PC-3 (cell line): ENCODE measurements around the gene ARHGAP18. TPM values are rescaled to one million over a fixed set of nuclear protein-coding genes. Genes with fewer than 3 reads are reported as not detected.

Experiments used
- ATAC-seq: fragments of 200-7000 bp; cut with Tn5 transposase; 2 replicates; pipeline ENCODE4 v1.9.1; 2020; ENCODE audit warnings: mild to moderate bottlenecking, moderate library complexity
- BruUV-seq: library from RNA; stranded (reverse); fragments of 400-500 nt; replicated peaks from 2 replicates; lab custom pipeline; 2021; lab: Mats Ljungman, UMichigan
- CTCF ChIA-PET: fragments of 300-600 bp; sonication (Branson Sonifier 250); formaldehyde crosslinking; loops from one replicate; lab custom pipeline; 2022; ENCODE audit warnings: antibody characterized with exemption; lab: Charles Lee
- POLR2A ChIA-PET: fragments of 300-600 bp; sonication (Branson Sonifier 250); formaldehyde crosslinking; loops from one replicate; lab custom pipeline; 2022; ENCODE audit warnings: antibody characterized with exemption; ENCODE audit not compliant: unreplicated experiment; lab: Charles Lee
- DNase-seq: peaks from one replicate; pipeline ENCODE4 v3.0.0-alpha.2; 2015
- H2AFZ ChIP-seq: fragments of 300-600 bp; sonication (generic); 2 replicates; pipeline ENCODE4 v1.6.0; 2016; ENCODE audit warnings: antibody characterized with exemption, low read length
- H3F3A ChIP-seq: fragments of 300-600 bp; sonication (generic); one replicate; pipeline ENCODE4 v1.6.0; 2017; ENCODE audit warnings: antibody characterized with exemption, low read length, control low read depth, mild to moderate bottlenecking; ENCODE audit not compliant: unreplicated experiment
- H3K27ac ChIP-seq: fragments of 300-600 bp; sonication (generic); 2 replicates; pipeline ENCODE4 v1.5.1; 2016; ENCODE audit warnings: mild to moderate bottlenecking, low read length
- H3K27me3 ChIP-seq: fragments of 300-600 bp; sonication (generic); 2 replicates; pipeline ENCODE4 v1.6.1; 2016; ENCODE audit warnings: low read length, mixed read lengths
- H3K36me3 ChIP-seq: fragments of 300-600 bp; sonication (generic); 2 replicates; pipeline ENCODE4 v1.6.1; 2016; ENCODE audit warnings: low read depth, mixed run types, low read length, mixed read lengths
- H3K4me1 ChIP-seq: fragments of 300-600 bp; sonication (generic); 2 replicates; pipeline ENCODE4 v1.5.1; 2016; ENCODE audit warnings: low read length; ENCODE audit not compliant: insufficient read depth
- H3K4me2 ChIP-seq: fragments of 300-600 bp; sonication (generic); 2 replicates; pipeline ENCODE4 v1.6.0; 2016; ENCODE audit warnings: low read length
- H3K4me3 ChIP-seq: fragments of 300-600 bp; sonication (generic); 2 replicates; pipeline ENCODE4 v1.5.1; 2016; ENCODE audit warnings: mild to moderate bottlenecking, low read length, mixed read lengths
- H3K79me2 ChIP-seq: fragments of 300-600 bp; sonication (generic); 2 replicates; pipeline ENCODE4 v1.6.1; 2017; ENCODE audit warnings: low read length, mixed read lengths
- H3K9ac ChIP-seq: fragments of 300-600 bp; sonication (generic); 2 replicates; pipeline ENCODE4 v1.6.0; 2016; ENCODE audit warnings: mild to moderate bottlenecking, low read length
- H3K9me2 ChIP-seq: fragments of 300-600 bp; sonication (generic); replicated peaks from 2 replicates; pipeline ENCODE4 v1.6.1; 2016; ENCODE audit warnings: mixed run types, low read length, mixed read lengths
- H3K9me3 ChIP-seq: fragments of 300-600 bp; sonication (generic); 2 replicates; pipeline ENCODE4 v1.6.1; 2016; ENCODE audit warnings: low read length, mixed read lengths
- H4K20me1 ChIP-seq: fragments of 300-600 bp; sonication (generic); 2 replicates; pipeline ENCODE4 v1.6.1; 2016; ENCODE audit warnings: low read length, mixed read lengths
- CTCF ChIP-seq: fragments of 300-600 bp; sonication (generic); conservative IDR thresholded peaks from 2 replicates; pipeline ENCODE4 v1.5.1; 2017; ENCODE audit warnings: antibody characterized with exemption, low read depth, mild to moderate bottlenecking, low read length
- EZH2 ChIP-seq: fragments of 300-600 bp; sonication (generic); IDR thresholded peaks from one replicate; pipeline ENCODE4 v1.6.1; 2017; ENCODE audit warnings: antibody characterized with exemption, mild to moderate bottlenecking, low read length; ENCODE audit not compliant: unreplicated experiment
- EZH2phosphoT487 ChIP-seq: fragments of 300-600 bp; sonication (generic); IDR thresholded peaks from 2 replicates; pipeline ENCODE4 v1.6.1; 2018; ENCODE audit warnings: mild to moderate bottlenecking, antibody characterized with exemption, low read length, borderline replicate concordance
- intact Hi-C: fragments of 100-400 bp; cut with micrococcal nuclease; formaldehyde crosslinking; loops from 2 replicates; pipeline ENCODE4 v1.9.0; 2023
- total RNA-seq: library from RNA; depleted of rRNA; stranded (reverse); fragments of >200 nt; gene quantifications from 2 replicates; pipeline ENCODE4 v1.2.3, GENCODE V29; 2014

Gene ARHGAP18
- total RNA-seq, 1 experiment from 2014 or later = 5.9 TPM

- H3K79me2 ChIP-seq = no peaks in the 10 kb centered on the region
- no peak for DNase-seq
- H3K4me3 ChIP-seq = no peak overlapping the region
- no peak overlapping the region for H2AFZ ChIP-seq
- H3K36me3 ChIP-seq = no peaks in the 10 kb centered on the region
- no peak for ATAC-seq
- CTCF ChIA-PET = no interaction called here
- no TSS peak for BruUV-seq
- H3F3A ChIP-seq = no peaks in the 10 kb centered on the region
- H4K20me1 ChIP-seq = no peaks in the 10 kb centered on the region
- no peaks in the 10 kb centered on the region for H3K9me3 ChIP-seq
- H3K27me3 ChIP-seq = no peaks in the 10 kb centered on the region
- H3K9ac ChIP-seq = no peak overlapping the region
- H3K27ac ChIP-seq = no peak overlapping the region
- no peak for TF ChIP-seq EZH2phosphoT487
- TF ChIP-seq EZH2 = no peak
- TF ChIP-seq CTCF = no peak
- H3K4me2 ChIP-seq = no peak overlapping the region
- POLR2A ChIA-PET = no interaction called here
- no peaks in the 10 kb centered on the region for H3K9me2 ChIP-seq
- no peaks in the 10 kb centered on the region for H3K4me1 ChIP-seq
- intact Hi-C loops = no loop called here
Measured at GRCh38 chr6:129655334-129655733, 54.6 kb downstream of the ARHGAP18 start.

DNA sequence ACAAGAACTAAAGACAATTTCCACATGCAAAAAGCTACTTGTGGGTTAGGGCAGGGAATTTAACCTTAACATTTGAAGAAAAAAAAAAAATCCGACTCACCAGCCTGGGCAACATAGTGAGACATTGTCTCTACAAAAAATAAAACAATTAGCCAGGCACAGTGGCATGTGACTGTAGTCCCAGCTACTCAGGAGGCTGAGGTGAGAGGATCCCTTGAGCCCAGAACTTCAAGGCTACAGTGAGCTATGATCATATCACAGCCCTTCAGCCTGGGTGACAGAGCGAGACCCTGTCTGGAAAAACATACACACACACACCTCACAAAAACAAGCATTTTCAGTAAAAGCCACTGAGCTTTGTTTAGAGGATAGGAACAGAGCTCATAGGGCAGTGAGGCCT lies 56.2 kb downstream of the ARHGAP18 start:
- Histone ChIP-seq H3K79me2 (no peaks in the 10 kb centered on the region), H3K36me3 (no peaks in the 10 kb centered on the region), H3K27ac (no peak overlapping the region), H4K20me1 (no peaks in the 10 kb centered on the region), H2AFZ (no peak overlapping the region), H3K9me3 (no peaks in the 10 kb centered on the region), H3K4me3 (no peak overlapping the region), H3K9me2 (no peaks in the 10 kb centered on the region), H3K27me3 (no peaks in the 10 kb centered on the region), H3K4me2 (no peak overlapping the region), H3K9ac (no peak overlapping the region), H3F3A (no peaks in the 10 kb centered on the region), H3K4me1 (no peaks in the 10 kb centered on the region)
- intact Hi-C loops = no loop called here
- no peak for DNase-seq
- TF ChIP-seq EZH2phosphoT487 = no peak
- no peak for TF ChIP-seq CTCF
- no peak for TF ChIP-seq EZH2
- no TSS peak for BruUV-seq
- POLR2A ChIA-PET = no interaction called here
- no peak for ATAC-seq
- CTCF ChIA-PET = no interaction called here

DNA sequence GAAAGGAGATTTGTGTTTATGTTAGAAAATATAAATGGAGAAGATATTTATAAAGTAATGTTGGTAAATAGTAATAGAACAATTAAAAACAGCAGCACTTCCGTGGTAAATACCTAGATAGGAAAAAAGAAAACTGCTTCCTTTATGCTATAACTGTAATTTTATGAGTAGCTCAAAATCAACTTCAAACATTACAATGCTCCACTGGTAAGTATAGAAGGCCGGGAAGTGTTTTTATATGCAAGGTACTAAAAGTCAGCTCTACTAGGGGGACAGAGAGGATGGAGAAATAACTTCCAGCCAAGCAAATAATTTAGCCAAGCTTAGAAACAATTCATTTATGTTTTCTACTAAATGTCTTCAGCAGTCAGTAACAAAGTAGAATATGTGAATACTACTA lies 56.7 kb downstream of the ARHGAP18 start:
- Histone ChIP-seq H3K79me2 (no peaks in the 10 kb centered on the region), H3K36me3 (no peaks in the 10 kb centered on the region), H4K20me1 (no peaks in the 10 kb centered on the region), H3K4me1 (no peaks in the 10 kb centered on the region), H3K27me3 (no peaks in the 10 kb centered on the region), H3F3A (no peaks in the 10 kb centered on the region), H3K9ac (no peak overlapping the region), H3K27ac (no peak overlapping the region), H3K4me3 (no peak overlapping the region), H3K4me2 (no peak overlapping the region), H3K9me3 (no peaks in the 10 kb centered on the region), H2AFZ (no peak overlapping the region), H3K9me2 (no peaks in the 10 kb centered on the region)
- ATAC-seq (no peak), DNase-seq (no peak)
- POLR2A ChIA-PET = no interaction called here
- no peak for TF ChIP-seq CTCF
- no peak for TF ChIP-seq EZH2phosphoT487
- no peak for TF ChIP-seq EZH2
- CTCF ChIA-PET = no interaction called here
- intact Hi-C loops = no loop called here
- BruUV-seq = no TSS peak
